Thoracic aorta (tissue), 2 donors: ENCODE data around the gene DYSF. TPM values are rescaled to one million over a fixed set of nuclear protein-coding genes. Genes with fewer than 3 reads are reported as not detected.

Experiments used
- ATAC-seq: fragments of 150-250 bp; one replicate; pipeline ENCODE4 v1.8.0; 2017; ENCODE audit warnings: low read depth; ENCODE audit not compliant: insufficient number of reproducible peaks, low FRiP score
- DNase-seq: peaks from one replicate; pipeline ENCODE4 v3.0.0-alpha.2; 2020; ENCODE audit warnings: low spot score
- H3K27ac ChIP-seq, 2 donors: fragments of 200-600 bp; sonication (generic); 1 replicate in 1 of 2; 2 replicates in 1 of 2; pipeline ENCODE4 v1.5.1; 2016; ENCODE audit warnings: mild to moderate bottlenecking in 2 of 2, moderate library complexity in 2 of 2
- H3K27me3 ChIP-seq: fragments of 200-600 bp; sonication (generic); replicated peaks from 2 replicates; pipeline ENCODE4 v1.6.0; 2016; ENCODE audit warnings: mild to moderate bottlenecking; ENCODE audit not compliant: insufficient read depth
- H3K36me3 ChIP-seq: fragments of 200-600 bp; sonication (generic); one replicate; pipeline ENCODE4 v1.5.1; 2016
- H3K4me1 ChIP-seq, 2 donors: fragments of 200-600 bp; sonication (generic); 1 replicate in 1 of 2; 2 replicates in 1 of 2; pipeline versions ENCODE4 v1.5.1 to v1.6.0; 2016; ENCODE audit warnings: low read depth in 2 of 2, mild to moderate bottlenecking in 1 of 2; ENCODE audit not compliant: control insufficient read depth in 1 of 2
- H3K4me3 ChIP-seq: fragments of 200-600 bp; sonication (generic); 2 replicates; pipeline ENCODE4 v1.5.1; 2016; ENCODE audit warnings: mild to moderate bottlenecking
- H3K9me3 ChIP-seq: fragments of 200-600 bp; sonication (generic); 2 replicates; pipeline ENCODE4 v1.5.1; 2016
- total RNA-seq, 2 donors: library from RNA; depleted of rRNA; stranded (reverse); fragments of >200 nt; gene quantifications; one replicate each; pipeline versions ENCODE4 v1.1.0 to v1.2.3, GENCODE V29; 2016
- TF ChIP-seq, protein P1 (sequence below): fragments of 200-600 bp; sonication (generic); IDR thresholded peaks from one replicate; pipeline ENCODE4 v1.5.1; 2019; ENCODE audit warnings: antibody characterized with exemption

Gene DYSF
- total RNA-seq, 2 donors from 2014 or later: 13.0 to 15.2 TPM

DNA sequence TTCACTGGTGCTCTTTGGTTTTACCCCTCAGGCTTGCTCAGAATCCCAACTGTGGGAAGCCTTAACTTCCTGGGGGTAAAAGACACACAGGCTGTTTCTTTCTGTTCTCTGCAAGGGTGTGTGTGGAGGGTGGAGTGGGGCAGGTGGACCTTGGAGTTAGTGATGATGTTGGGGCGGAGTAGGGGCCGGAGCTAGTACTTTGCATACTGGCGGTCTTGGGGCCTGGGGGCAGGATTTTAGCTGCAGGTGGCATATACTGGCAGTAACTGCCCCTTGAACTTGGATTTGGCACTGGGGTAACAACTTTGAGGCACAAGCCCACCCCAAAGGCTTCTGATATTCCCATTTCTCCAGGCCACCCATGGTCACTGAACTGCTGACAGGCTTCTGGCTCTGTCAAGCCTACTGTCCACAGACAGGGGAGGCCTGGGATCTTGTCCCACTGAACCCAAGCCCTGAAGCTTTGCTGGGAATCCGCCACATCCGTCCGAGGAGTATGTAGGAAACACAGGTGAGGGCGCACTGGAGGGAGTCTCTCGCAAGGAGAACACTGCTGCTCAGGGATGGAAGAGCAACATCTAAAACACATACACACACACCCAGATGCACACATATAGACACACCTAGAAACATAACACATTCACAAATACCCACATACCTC is 258.9 kb downstream of the DYSF start:
- peaks cover 34 to 66% of the 10 kb centered on the region in 2 donors for H3K4me1 ChIP-seq
- ATAC-seq: no peak
- H3K9me3 ChIP-seq: no peaks in the 10 kb centered on the region
- no peak overlapping the region for H3K4me3 ChIP-seq
- no peaks in the 10 kb centered on the region for H3K36me3 ChIP-seq
- TF ChIP-seq, protein P1, sequence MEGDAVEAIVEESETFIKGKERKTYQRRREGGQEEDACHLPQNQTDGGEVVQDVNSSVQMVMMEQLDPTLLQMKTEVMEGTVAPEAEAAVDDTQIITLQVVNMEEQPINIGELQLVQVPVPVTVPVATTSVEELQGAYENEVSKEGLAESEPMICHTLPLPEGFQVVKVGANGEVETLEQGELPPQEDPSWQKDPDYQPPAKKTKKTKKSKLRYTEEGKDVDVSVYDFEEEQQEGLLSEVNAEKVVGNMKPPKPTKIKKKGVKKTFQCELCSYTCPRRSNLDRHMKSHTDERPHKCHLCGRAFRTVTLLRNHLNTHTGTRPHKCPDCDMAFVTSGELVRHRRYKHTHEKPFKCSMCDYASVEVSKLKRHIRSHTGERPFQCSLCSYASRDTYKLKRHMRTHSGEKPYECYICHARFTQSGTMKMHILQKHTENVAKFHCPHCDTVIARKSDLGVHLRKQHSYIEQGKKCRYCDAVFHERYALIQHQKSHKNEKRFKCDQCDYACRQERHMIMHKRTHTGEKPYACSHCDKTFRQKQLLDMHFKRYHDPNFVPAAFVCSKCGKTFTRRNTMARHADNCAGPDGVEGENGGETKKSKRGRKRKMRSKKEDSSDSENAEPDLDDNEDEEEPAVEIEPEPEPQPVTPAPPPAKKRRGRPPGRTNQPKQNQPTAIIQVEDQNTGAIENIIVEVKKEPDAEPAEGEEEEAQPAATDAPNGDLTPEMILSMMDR: no peak
- H3K27me3 ChIP-seq: no peaks in the 10 kb centered on the region
- DNase-seq: no peak
- H3K27ac ChIP-seq: no peak overlapping the region

DNA sequence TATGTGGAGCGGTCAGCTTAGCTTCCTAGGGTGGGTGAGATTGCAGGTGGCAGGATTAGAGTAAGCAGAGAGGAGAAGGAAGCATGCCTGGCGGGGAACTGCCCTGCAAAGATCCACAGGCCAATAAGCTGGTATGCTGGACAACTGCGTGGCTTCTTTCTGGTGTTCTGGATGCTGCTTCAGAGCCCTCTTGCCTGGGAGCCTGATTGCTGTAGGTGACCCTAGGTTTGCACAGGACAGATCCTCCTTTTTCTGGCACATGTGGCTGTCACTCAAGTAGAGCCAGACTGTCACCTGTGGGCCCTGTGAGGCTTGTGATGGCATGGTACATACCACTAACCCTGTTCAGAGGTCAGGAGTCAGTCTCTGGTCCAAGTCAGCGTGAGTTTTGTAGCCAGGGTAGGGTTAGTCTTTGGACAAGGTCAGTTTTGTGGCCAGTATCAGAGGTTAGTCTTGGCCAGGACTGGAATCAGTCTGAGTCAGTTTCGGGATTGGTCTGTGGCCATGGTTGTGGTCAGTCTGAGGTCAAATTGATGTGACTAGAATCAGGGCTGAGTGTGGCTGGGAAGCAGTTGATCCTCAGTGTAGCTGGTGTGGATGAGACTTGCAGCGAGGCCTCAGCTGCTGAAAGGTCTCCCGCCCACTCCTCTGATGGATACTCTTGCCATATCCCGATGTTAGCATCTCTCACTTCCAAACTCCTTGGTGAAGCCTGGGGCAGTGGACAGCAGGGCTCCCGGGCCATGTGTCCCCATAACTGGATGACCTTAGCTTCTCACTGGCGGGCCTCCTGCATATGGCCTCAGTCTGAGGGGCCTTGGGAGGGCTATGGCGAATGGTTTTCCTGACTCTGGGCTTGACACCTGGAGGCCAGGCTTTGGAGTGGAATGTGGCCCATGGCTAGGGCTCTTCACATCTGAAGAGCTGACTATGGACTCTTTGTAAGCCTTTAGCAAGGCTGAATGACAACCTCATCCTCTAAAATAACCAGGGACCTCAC is 260.5 kb downstream of the DYSF start:
- Histone ChIP-seq H3K9me3 (no peaks in the 10 kb centered on the region), H3K36me3 (no peaks in the 10 kb centered on the region), H3K4me3 (no peak overlapping the region), H3K27ac (peak overlapping the region; percentile 52 to 62), H3K4me1 (peaks cover 50 to 82% of the 10 kb centered on the region in 2 donors), H3K27me3 (no peaks in the 10 kb centered on the region)
- TF ChIP-seq, protein P1: no peak
- DNase-seq (no peak), ATAC-seq (peak; percentile 3)

DNA sequence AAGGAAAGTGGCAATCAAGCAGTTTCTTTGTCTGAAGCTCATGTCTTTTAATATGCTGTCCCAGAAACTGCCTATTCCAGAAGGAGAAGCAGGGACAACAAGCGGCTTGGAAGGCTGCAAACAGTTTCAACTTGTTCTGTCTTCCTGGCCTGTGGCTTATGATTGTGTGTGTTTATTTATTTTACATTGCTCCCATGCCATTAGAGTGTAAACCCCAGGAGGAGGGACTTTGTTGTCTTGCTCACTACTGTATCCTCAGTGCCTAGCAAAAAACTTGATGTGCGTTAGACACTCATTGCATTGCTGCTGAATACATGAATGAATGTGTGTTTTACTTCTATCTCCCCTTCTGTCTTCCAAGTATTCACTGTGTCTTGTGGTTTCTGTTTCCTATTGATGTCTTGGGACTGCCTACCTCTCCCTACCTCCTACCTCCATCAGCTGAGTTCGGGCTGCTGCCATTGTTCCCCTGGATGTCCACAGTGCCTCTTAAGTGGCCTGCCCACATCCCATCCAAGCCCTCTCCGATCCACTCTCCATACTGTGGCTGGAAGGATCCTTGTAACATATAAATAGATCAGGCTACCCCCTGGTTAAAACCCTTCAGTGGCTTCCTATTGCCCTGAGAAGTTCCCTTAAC is 261.4 kb downstream of the DYSF start:
- DNase-seq (no peak), ATAC-seq (no peak)
- Histone ChIP-seq H3K9me3 (no peaks in the 10 kb centered on the region), H3K4me3 (no peak overlapping the region), H3K4me1 (peaks cover 58 to 90% of the 10 kb centered on the region in 2 donors), H3K27me3 (no peaks in the 10 kb centered on the region), H3K27ac (peak overlapping the region; percentile 68 to 79), H3K36me3 (no peaks in the 10 kb centered on the region)
- TF ChIP-seq, protein P1: no peak

DNA sequence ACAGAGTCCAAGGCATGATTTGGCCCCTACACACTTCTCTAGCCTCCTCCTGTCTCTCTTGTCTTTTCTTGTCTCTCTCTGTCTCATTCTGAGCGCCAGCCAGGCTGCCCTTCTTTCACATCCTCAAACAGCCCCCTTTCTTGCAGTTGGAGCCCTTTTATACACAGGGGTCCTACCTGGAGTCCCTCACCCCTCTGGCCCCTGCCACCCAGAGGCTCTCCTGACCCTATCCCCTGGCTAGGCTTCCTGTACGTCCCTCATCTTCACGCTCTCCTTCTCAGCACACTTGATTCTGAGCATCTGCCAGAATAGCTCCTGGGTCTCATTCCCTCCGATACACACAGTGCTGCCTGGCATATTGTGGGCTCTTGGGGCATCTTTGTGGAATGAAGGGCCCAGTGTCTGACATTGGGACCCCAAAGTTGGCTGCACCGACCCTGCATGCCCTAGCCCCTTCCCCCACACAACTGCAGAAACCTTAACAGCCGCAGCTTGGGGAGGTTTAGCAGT is 261.9 kb downstream of the DYSF start:
- peaks cover 63 to 90% of the 10 kb centered on the region in 2 donors for H3K4me1 ChIP-seq
- no peak overlapping the region for H3K4me3 ChIP-seq
- peak overlapping the region; percentile 68 to 79 for H3K27ac ChIP-seq
- no peaks in the 10 kb centered on the region for H3K9me3 ChIP-seq
- DNase-seq (no peak), ATAC-seq (no peak)
- no peaks in the 10 kb centered on the region for H3K36me3 ChIP-seq
- no peaks in the 10 kb centered on the region for H3K27me3 ChIP-seq
- TF ChIP-seq, protein P1: no peak
